Measurements from ENCODE around the gene IDUA. TPM values are rescaled to one million over a fixed set of nuclear protein-coding genes. Genes with fewer than 3 reads are reported as not detected.

Gene IDUA
- total and polyA plus RNA-seq, 2 of the 4 experiments (the other 2 are of a cell fraction): 0.72 to 12.5 TPM

DNA sequence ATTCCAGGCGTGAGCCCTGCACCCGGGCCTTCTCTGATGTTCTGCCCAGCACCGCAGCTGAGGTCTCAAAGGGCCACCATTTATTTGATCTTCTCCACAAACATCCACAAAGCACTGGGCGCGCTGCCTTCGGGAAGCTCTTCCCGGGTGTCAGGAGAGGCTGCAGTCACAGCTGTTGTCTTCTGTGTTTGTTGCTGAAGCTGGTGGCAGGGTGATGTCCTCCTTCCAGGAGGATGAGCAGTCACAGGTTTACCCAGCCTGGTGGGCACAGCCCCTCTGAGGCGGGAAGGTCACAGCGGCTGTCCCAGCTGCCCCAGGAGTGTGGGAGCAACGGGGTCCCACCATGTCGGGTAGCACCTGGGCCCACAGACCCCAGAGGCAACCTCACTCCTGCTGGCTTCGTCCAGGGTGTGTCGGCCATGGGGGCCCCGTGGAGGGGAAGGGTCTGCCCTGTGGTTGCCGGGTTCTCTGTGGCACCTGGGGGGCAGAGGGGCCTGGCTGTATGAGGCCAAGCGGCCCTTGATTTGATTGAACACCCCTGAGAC, 52.2 kb downstream of the IDUA start:
- ATAC-seq (ENCODE audit: low read depth): no peak
- WGBS, 2 experiments (ENCODE audit: extremely low coverage in 2 of 2, insufficient read length in 1 of 2): 90% methylated on average over 4 of the region's 16 CpGs; no CpG with 5 or more reads in 1 of the 2 experiments
- in situ Hi-C loops (cut with MboI; ENCODE audit: low sequenced_read_pairs): no loop called here

More for the DNA sequence above, 52.2 kb downstream of the IDUA start:
- 0 out of 2 replicates have a peak overlapping the region, but pooled peaks have one; percentile 18 for H2BK20ac ChIP-seq (ENCODE audit: low read depth, low read length)
- H3K9ac ChIP-seq (ENCODE audit: low read depth, low read length): no peak overlapping the region
- H2AFZ ChIP-seq (replicated peaks; ENCODE audit: low read length, poor library complexity): peak overlapping the region; percentile 81
- peak overlapping the region; percentile 72 for H2AK9ac ChIP-seq (replicated peaks; ENCODE audit: low read depth, low read length, poor library complexity)
- H3K4me2 ChIP-seq (ENCODE audit: low read depth, low read length): no peak overlapping the region
- H3K36me3 ChIP-seq (ENCODE audit: control insufficient read depth, insufficient read depth, low read length): no peaks in the 10 kb centered on the region
- H4K91ac ChIP-seq (ENCODE audit: insufficient read depth, low read depth, low read length): peak overlapping the region; percentile 21; the same call in 1 of the 2 replicates
- H4K20me1 ChIP-seq (ENCODE audit: insufficient read depth, low read length): peaks cover 5% of the 10 kb centered on the region
- no peak overlapping the region for H3K4me3 ChIP-seq (ENCODE audit: insufficient read depth, low read depth, low read length)
- H3K27me3 ChIP-seq (ENCODE audit: control insufficient read depth, insufficient read depth, low read length): no peaks in the 10 kb centered on the region
- dilution Hi-C loops (cut with HindIII; ENCODE audit: low sequenced_read_pairs, unreplicated experiment): no loop called here
- no peak for TF ChIP-seq RFX5 (IDR thresholded peaks at IDR 0.05; ENCODE audit: low read depth, low read length)
- TF ChIP-seq, protein P1, sequence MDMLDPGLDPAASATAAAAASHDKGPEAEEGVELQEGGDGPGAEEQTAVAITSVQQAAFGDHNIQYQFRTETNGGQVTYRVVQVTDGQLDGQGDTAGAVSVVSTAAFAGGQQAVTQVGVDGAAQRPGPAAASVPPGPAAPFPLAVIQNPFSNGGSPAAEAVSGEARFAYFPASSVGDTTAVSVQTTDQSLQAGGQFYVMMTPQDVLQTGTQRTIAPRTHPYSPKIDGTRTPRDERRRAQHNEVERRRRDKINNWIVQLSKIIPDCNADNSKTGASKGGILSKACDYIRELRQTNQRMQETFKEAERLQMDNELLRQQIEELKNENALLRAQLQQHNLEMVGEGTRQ (IDR thresholded peaks at IDR 0.05; ENCODE audit: low read depth, low read length): no peak
- no peak for TF ChIP-seq SMC3 (IDR thresholded peaks at IDR 0.05; ENCODE audit: low read depth, low read length)
- no peak for TF ChIP-seq FOS (IDR thresholded peaks at IDR 0.05; ENCODE audit: low read depth, low read length)
- TF ChIP-seq MXI1 (IDR thresholded peaks at IDR 0.05; ENCODE audit: borderline replicate concordance, low read depth, low read length): no peak
- TF ChIP-seq CEBPB (IDR thresholded peaks at IDR 0.05; ENCODE audit: low read depth, low read length): no peak
- TF ChIP-seq MAFK (IDR thresholded peaks at IDR 0.05; ENCODE audit: low read depth, low read length): no peak
- TF ChIP-seq, protein P2, sequence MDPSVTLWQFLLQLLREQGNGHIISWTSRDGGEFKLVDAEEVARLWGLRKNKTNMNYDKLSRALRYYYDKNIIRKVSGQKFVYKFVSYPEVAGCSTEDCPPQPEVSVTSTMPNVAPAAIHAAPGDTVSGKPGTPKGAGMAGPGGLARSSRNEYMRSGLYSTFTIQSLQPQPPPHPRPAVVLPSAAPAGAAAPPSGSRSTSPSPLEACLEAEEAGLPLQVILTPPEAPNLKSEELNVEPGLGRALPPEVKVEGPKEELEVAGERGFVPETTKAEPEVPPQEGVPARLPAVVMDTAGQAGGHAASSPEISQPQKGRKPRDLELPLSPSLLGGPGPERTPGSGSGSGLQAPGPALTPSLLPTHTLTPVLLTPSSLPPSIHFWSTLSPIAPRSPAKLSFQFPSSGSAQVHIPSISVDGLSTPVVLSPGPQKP (IDR thresholded peaks at IDR 0.05; ENCODE audit: borderline replicate concordance, low read depth, low read length): no peak
- TF ChIP-seq NFE2L2 (IDR thresholded peaks at IDR 0.05; ENCODE audit: low read depth, low read length): no peak
- no peak for TF ChIP-seq MAZ (IDR thresholded peaks at IDR 0.05; ENCODE audit: borderline replicate concordance, low read depth, low read length)
- no peak for TF ChIP-seq RAD21 (IDR thresholded peaks at IDR 0.05; ENCODE audit: low read length)
- TF ChIP-seq CHD1 (IDR thresholded peaks at IDR 0.05; ENCODE audit: low read depth, low read length): no peak
- H3K27ac ChIP-seq (ENCODE audit: insufficient read depth, low read length): no peak overlapping the region
- H3K14ac ChIP-seq (replicated peaks; ENCODE audit: low read depth, low read length): no peak overlapping the region
- CTCF ChIA-PET: no interaction called here
- BruUV-seq (replicated peaks): no TSS peak
- H3K18ac ChIP-seq (ENCODE audit: low read depth, low read length): no peak overlapping the region; the same call in 1 of the 2 replicates
- peaks cover 27% of the 10 kb centered on the region for H3K9me1 ChIP-seq (ENCODE audit: insufficient read depth, low read length)
- peak overlapping the region; percentile 71 for H2BK120ac ChIP-seq (ENCODE audit: low read depth, low read length)
- no peak overlapping the region for H3K23ac ChIP-seq (ENCODE audit: low read depth, low read length)
- intact Hi-C loops (cut with micrococcal nuclease): no loop called here
- H3K79me1 ChIP-seq (ENCODE audit: low read depth in 1 of 2, low read length in 2 of 2): no peaks in the 10 kb centered on the region; a peak in 1 of 4 replicates
- no peak overlapping the region for H3K56ac ChIP-seq (ENCODE audit: extremely low read depth, insufficient read depth, low read length)
- DNase-seq: no peak
- POLR2A ChIA-PET (ENCODE audit: unreplicated experiment): no interaction called here
- H2BK5ac ChIP-seq (ENCODE audit: low read depth, low read length, poor library complexity, severe bottlenecking): peak overlapping the region; percentile 5
- no peak overlapping the region; the same call in 2 of the 3 replicates for H2BK15ac ChIP-seq (ENCODE audit: low read depth, low read length)
- peak overlapping the region in 1 of 2 experiments; percentile 60; a peak in 1 of 4 replicates for H4K8ac ChIP-seq (ENCODE audit: low read depth in 2 of 2, low read length in 2 of 2)
- H3K9me3 ChIP-seq (ENCODE audit: control insufficient read depth, insufficient read depth, low read length): no peaks in the 10 kb centered on the region
- peak overlapping the region; percentile 69 for H3K4ac ChIP-seq (ENCODE audit: low read depth, low read length)
- H3K4me1 ChIP-seq (ENCODE audit: control insufficient read depth, insufficient read depth, low read length): peaks cover 37% of the 10 kb centered on the region
- no peak overlapping the region; the same call in 1 of the 2 replicates for H4K5ac ChIP-seq (ENCODE audit: low read depth, low read length)
- H2AK5ac ChIP-seq (ENCODE audit: low read depth, low read length): peak overlapping the region; percentile 29
